BLaER1 treated with 17β-estradiol and CSF1 and Interleukin-3, amounts not matched to agents 10 nM and 100 nM (cell line): ENCODE measurements around the gene SPEN.

Experiments used
- H3K27ac ChIP-seq, 11 experiments: shearing (Covaris generic); formaldehyde crosslinking; 2 replicates each; pipeline ENCODE4 v1.8.1; 2022
- H3K27me3 ChIP-seq, 11 experiments: shearing (Covaris generic); formaldehyde crosslinking; 2 replicates each; pipeline ENCODE4 v1.8.1; 2022
- H3K36me3 ChIP-seq, 11 experiments: shearing (Covaris generic); formaldehyde crosslinking; 2 replicates each; pipeline ENCODE4 v1.8.1; 2022
- H3K4me1 ChIP-seq, 10 experiments: shearing (Covaris generic); formaldehyde crosslinking; 2 replicates each; pipeline ENCODE4 v1.8.1; 2022
- H3K4me2 ChIP-seq, 11 experiments: shearing (Covaris generic); formaldehyde crosslinking; 2 replicates each; pipeline ENCODE4 v1.8.1; 2022
- H3K4me3 ChIP-seq, 10 experiments: shearing (Covaris generic); formaldehyde crosslinking; 2 replicates each; pipeline ENCODE4 v1.8.1; 2022
- H3K9ac ChIP-seq, 11 experiments: shearing (Covaris generic); formaldehyde crosslinking; 2 replicates each; pipeline ENCODE4 v1.8.1; 2022
- H3K9me3 ChIP-seq, 11 experiments: shearing (Covaris generic); formaldehyde crosslinking; replicated peaks in 1 of 11; 2 replicates each; pipeline ENCODE4 v1.8.1; 2022
- H4K20me1 ChIP-seq, 11 experiments: shearing (Covaris generic); formaldehyde crosslinking; 2 replicates each; pipeline ENCODE4 v1.8.1; 2022
- Cebpa-rat ChIP-seq, 11 experiments: shearing (Covaris generic); IDR thresholded peaks; 2 replicates each; pipeline ENCODE4 v1.8.1; 2022

The SPEN gene

GRCh38 chr1:15941899-15942660, 94.6 kb downstream of the SPEN start:
- Histone ChIP-seq H3K4me1 (peaks cover 0 to 72% (median 9%) of the 10 kb centered on the region in 10 experiments; a peak in 14 of 20 replicates), H3K4me3 (no peak overlapping the region), H3K4me2 (no peak overlapping the region), H3K9ac (peak overlapping the region in 2 of 11 experiments; percentile 48 to 60; a peak in 1 of 22 replicates), H4K20me1 (peaks cover 0 to 100% (median 98%) of the 10 kb centered on the region in 11 experiments; a peak in 20 of 22 replicates), H3K27ac (0 out of 22 replicates have a peak overlapping the region, but pooled peaks of 2 of the 11 experiments have one; percentile 10 to 75), H3K9me3 (no peaks in the 10 kb centered on the region), H3K36me3 (peaks cover 98 to 100% (median 100%) of the 10 kb centered on the region in 11 experiments), H3K27me3 (no peaks in the 10 kb centered on the region)
- no peak for TF ChIP-seq Cebpa-rat (IDR thresholded peaks at IDR 0.05)

- TF ChIP-seq Cebpa-rat (IDR thresholded peaks at IDR 0.05) = no peak
- peak overlapping the region in 1 of 11 experiments; percentile 28; a peak in 2 of 22 replicates for H3K4me2 ChIP-seq
- peaks cover 2 to 100% (median 98%) of the 10 kb centered on the region in 11 experiments; a peak in 20 of 22 replicates for H4K20me1 ChIP-seq
- H3K4me3 ChIP-seq = no peak overlapping the region
- H3K36me3 ChIP-seq = peaks cover 98 to 100% (median 100%) of the 10 kb centered on the region in 11 experiments
- H3K9me3 ChIP-seq = no peaks in the 10 kb centered on the region
- no peaks in the 10 kb centered on the region for H3K27me3 ChIP-seq
- H3K27ac ChIP-seq = peak overlapping the region in 1 of 11 experiments; percentile 30; a peak in 2 of 22 replicates
- peaks cover 0 to 72% (median 11%) of the 10 kb centered on the region in 10 experiments; a peak in 15 of 20 replicates for H3K4me1 ChIP-seq
- H3K9ac ChIP-seq = peak overlapping the region in 2 of 11 experiments; percentile 22 to 45; a peak in 1 of 22 replicates
Observed at GRCh38 chr1:15942661-15943327, 95.3 kb downstream of the SPEN start.

- Histone ChIP-seq H3K36me3 (peaks cover 95 to 100% (median 100%) of the 10 kb centered on the region in 11 experiments), H3K9me3 (no peaks in the 10 kb centered on the region), H3K4me3 (no peak overlapping the region), H3K4me2 (peak overlapping the region in 1 of 11 experiments; percentile 28; a peak in 2 of 22 replicates), H3K4me1 (peaks cover 6 to 72% (median 18%) of the 10 kb centered on the region in 10 experiments; a peak in 18 of 20 replicates), H3K9ac (0 out of 22 replicates have a peak overlapping the region, but pooled peaks of 1 of the 11 experiments have one; percentile 45), H4K20me1 (peaks cover 6 to 100% (median 99%) of the 10 kb centered on the region in 11 experiments; a peak in 20 of 22 replicates), H3K27me3 (no peaks in the 10 kb centered on the region), H3K27ac (peak overlapping the region in 1 of 11 experiments; percentile 30; a peak in 2 of 22 replicates)
- TF ChIP-seq Cebpa-rat (IDR thresholded peaks at IDR 0.05) = no peak
Observed at GRCh38 chr1:15943328-15943991, 96.0 kb downstream of the SPEN start.

- no peak overlapping the region for H3K4me3 ChIP-seq
- no peak overlapping the region for H3K27ac ChIP-seq
- H3K9me3 ChIP-seq = no peaks in the 10 kb centered on the region
- H3K27me3 ChIP-seq = no peaks in the 10 kb centered on the region
- H3K4me1 ChIP-seq = peaks cover 11 to 72% (median 23%) of the 10 kb centered on the region in 10 experiments; a peak in 19 of 20 replicates
- peaks cover 90 to 100% (median 95%) of the 10 kb centered on the region in 11 experiments for H3K36me3 ChIP-seq
- H4K20me1 ChIP-seq = peaks cover 6 to 100% (median 99%) of the 10 kb centered on the region in 11 experiments; a peak in 20 of 22 replicates
- no peak overlapping the region for H3K9ac ChIP-seq
- no peak for TF ChIP-seq Cebpa-rat (IDR thresholded peaks at IDR 0.05)
- no peak overlapping the region for H3K4me2 ChIP-seq
Observed at GRCh38 chr1:15943992-15944307, 96.4 kb downstream of the SPEN start.

- Histone ChIP-seq H3K4me3 (no peak overlapping the region), H3K4me2 (no peak overlapping the region), H3K9me3 (no peaks in the 10 kb centered on the region), H4K20me1 (peaks cover 6 to 100% (median 99%) of the 10 kb centered on the region in 11 experiments; a peak in 20 of 22 replicates), H3K27ac (no peak overlapping the region), H3K4me1 (peaks cover 16 to 72% (median 28%) of the 10 kb centered on the region in 10 experiments; a peak in 19 of 20 replicates), H3K36me3 (peaks cover 86 to 100% (median 95%) of the 10 kb centered on the region in 11 experiments), H3K27me3 (no peaks in the 10 kb centered on the region), H3K9ac (no peak overlapping the region)
- no peak for TF ChIP-seq Cebpa-rat (IDR thresholded peaks at IDR 0.05)
Observed at GRCh38 chr1:15944308-15945010, 97.0 kb downstream of the SPEN start.

GRCh38 chr1:15945011-15945831, 97.7 kb downstream of the SPEN start:
- peaks cover 6 to 100% (median 99%) of the 10 kb centered on the region in 11 experiments; a peak in 20 of 22 replicates for H4K20me1 ChIP-seq
- H3K4me1 ChIP-seq = peaks cover 24 to 72% (median 35%) of the 10 kb centered on the region in 10 experiments
- H3K36me3 ChIP-seq = peaks cover 80 to 100% (median 95%) of the 10 kb centered on the region in 11 experiments
- no peaks in the 10 kb centered on the region for H3K9me3 ChIP-seq
- H3K4me2 ChIP-seq = no peak overlapping the region
- H3K4me3 ChIP-seq = no peak overlapping the region
- H3K27ac ChIP-seq = no peak overlapping the region
- no peak for TF ChIP-seq Cebpa-rat (IDR thresholded peaks at IDR 0.05)
- no peak overlapping the region for H3K9ac ChIP-seq
- no peaks in the 10 kb centered on the region for H3K27me3 ChIP-seq

- H4K20me1 ChIP-seq = peaks cover 6 to 100% (median 99%) of the 10 kb centered on the region in 11 experiments; a peak in 20 of 22 replicates
- peak overlapping the region in 2 of 11 experiments; percentile 31 to 52; a peak in 4 of 22 replicates for H3K9ac ChIP-seq
- no peaks in the 10 kb centered on the region for H3K27me3 ChIP-seq
- peak overlapping the region in 2 of 11 experiments; percentile 92 to 97; a peak in 2 of 22 replicates for H3K4me2 ChIP-seq
- no peaks in the 10 kb centered on the region for H3K9me3 ChIP-seq
- TF ChIP-seq Cebpa-rat (IDR thresholded peaks at IDR 0.05) = no peak
- peaks cover 72 to 98% (median 90%) of the 10 kb centered on the region in 11 experiments for H3K36me3 ChIP-seq
- peaks cover 31 to 72% (median 42%) of the 10 kb centered on the region in 10 experiments for H3K4me1 ChIP-seq
- no peak overlapping the region for H3K4me3 ChIP-seq
- peak overlapping the region in 2 of 11 experiments; percentile 14 to 36; a peak in 1 of 22 replicates for H3K27ac ChIP-seq
Observed at GRCh38 chr1:15945832-15946448, 98.4 kb downstream of the SPEN start.
